Measurements from ENCODE around the gene CLCC1. TPM values are rescaled to one million over a fixed set of nuclear protein-coding genes. Genes with fewer than 3 reads are reported as not detected.

The CLCC1 gene
- total RNA-seq, 6 donors from 2014 or later: 16.1 to 31.3 (median 25.8) TPM

DNA sequence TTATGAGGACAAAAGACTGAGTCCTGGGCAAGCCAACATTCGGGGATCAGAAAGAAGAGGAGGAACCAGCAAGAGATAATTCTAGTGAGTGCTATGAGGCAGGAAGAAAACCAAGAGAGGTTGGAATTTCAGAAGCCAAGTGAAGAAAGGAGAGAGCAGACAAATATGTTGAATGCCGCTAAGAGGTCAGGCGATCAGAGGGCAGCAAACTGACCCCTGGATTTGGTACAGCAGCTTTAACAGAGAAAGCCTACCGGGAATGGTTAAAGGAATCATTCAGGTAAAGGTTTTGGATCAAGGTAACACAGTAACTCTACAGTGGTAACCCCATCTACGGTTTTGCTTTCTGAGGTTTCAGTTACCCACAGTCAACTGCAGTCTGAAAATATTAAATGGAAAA lies 5.4 kb downstream of the CLCC1 start:
- H3K27ac ChIP-seq: no peak overlapping the region
- no peaks in the 10 kb centered on the region for H3K27me3 ChIP-seq
- no peak for DNase-seq
- peaks cover 17 to 37% (median 19%) of the 10 kb centered on the region in 4 donors for H3K4me1 ChIP-seq
- 92 to 94% methylated on average over 5 of the region's 5 CpGs for WGBS, 2 donors
- H3K36me3 ChIP-seq: peaks cover 0 to 15% (median 4%) of the 10 kb centered on the region in 4 donors
- H3K4me3 ChIP-seq: no peak overlapping the region
- TF ChIP-seq POLR2A (IDR thresholded peaks at IDR 0.05): no peak
- TF ChIP-seq POLR2AphosphoS5 (IDR thresholded peaks at IDR 0.05): no peak
- TF ChIP-seq CTCF (IDR thresholded peaks at IDR 0.05): no peak
- no peak for TF ChIP-seq EP300 (IDR thresholded peaks at IDR 0.05)
- ATAC-seq (ENCODE audit: low FRiP score in 2 of 2): no peak
- H3K9me3 ChIP-seq: no peaks in the 10 kb centered on the region

DNA sequence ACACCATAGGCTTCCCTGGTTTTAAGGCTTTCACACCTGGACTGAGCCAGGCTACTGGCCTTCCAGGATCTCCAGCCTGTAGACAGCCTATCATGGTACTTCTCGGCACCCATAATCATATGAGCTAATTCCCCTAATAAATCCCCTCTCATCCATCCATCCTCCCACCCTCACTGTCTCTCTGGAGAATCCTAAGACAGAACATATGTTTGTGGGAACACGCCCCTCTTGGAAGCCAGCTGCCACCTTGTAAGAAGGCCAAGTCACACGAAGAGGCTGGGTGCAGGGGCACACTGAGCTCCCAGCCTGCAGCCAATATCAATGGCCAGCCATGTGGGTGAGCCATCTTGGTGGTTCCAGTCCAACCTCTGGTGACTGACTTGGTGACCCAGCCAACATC lies 7.4 kb downstream of the CLCC1 start:
- no peak for TF ChIP-seq POLR2AphosphoS5 (IDR thresholded peaks at IDR 0.05)
- no peak for TF ChIP-seq EP300 (IDR thresholded peaks at IDR 0.05)
- no peak for TF ChIP-seq CTCF (IDR thresholded peaks at IDR 0.05)
- no peak for TF ChIP-seq POLR2A (IDR thresholded peaks at IDR 0.05)
- Histone ChIP-seq H3K27me3 (no peaks in the 10 kb centered on the region), H3K9me3 (no peaks in the 10 kb centered on the region), H3K27ac (no peak overlapping the region), H3K36me3 (peaks cover 0 to 15% (median 4%) of the 10 kb centered on the region in 4 donors), H3K4me3 (no peak overlapping the region), H3K4me1 (peaks cover 6 to 19% (median 8%) of the 10 kb centered on the region in 4 donors)
- DNase-seq: no peak
- ATAC-seq (ENCODE audit: low FRiP score in 2 of 2): no peak
- 96 to 99% methylated on average over 2 to 3 of the region's 3 CpGs for WGBS, 2 donors

GRCh38 chr1:108955111-108955510 lies 8.2 kb downstream of the CLCC1 start:
- Histone ChIP-seq H3K27me3 (no peaks in the 10 kb centered on the region), H3K27ac (no peak overlapping the region), H3K4me3 (no peak overlapping the region), H3K4me1 (peaks cover 6 to 11% (median 8%) of the 10 kb centered on the region in 4 donors), H3K36me3 (peaks cover 0 to 10% (median 4%) of the 10 kb centered on the region in 4 donors), H3K9me3 (no peaks in the 10 kb centered on the region)
- ATAC-seq (ENCODE audit: low FRiP score in 2 of 2) (no peak), DNase-seq (no peak)
- whole genome bisulfite sequencing, 2 donors: 89 to 97% methylated on average over 3 of the region's 3 CpGs
- TF ChIP-seq POLR2A (IDR thresholded peaks at IDR 0.05): no peak
- no peak for TF ChIP-seq CTCF (IDR thresholded peaks at IDR 0.05)
- TF ChIP-seq POLR2AphosphoS5 (IDR thresholded peaks at IDR 0.05): no peak
- no peak for TF ChIP-seq EP300 (IDR thresholded peaks at IDR 0.05)

DNA sequence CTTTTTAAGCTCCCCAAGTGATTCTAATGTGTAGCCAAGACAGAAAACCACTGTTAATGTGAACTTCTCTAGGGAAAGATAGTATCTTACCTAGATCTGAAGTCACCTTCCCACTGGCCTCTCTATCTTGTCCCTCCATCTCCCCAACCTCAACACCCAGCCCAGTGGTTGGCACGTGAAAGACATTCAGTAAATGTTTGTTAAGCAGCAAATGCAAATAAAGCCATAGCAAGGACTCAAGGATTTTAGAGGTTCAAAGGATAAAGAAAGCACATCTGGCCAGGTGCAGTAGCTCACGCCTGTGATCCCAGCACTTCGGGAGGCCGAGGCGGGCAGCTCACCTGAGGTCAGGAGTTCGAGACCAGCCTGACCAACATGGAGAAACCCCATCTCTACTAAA lies 9.8 kb downstream of the CLCC1 start:
- ATAC-seq (ENCODE audit: low FRiP score in 2 of 2) (no peak), DNase-seq (no peak)
- TF ChIP-seq EP300 (IDR thresholded peaks at IDR 0.05) (no peak), CTCF (IDR thresholded peaks at IDR 0.05) (no peak), POLR2AphosphoS5 (IDR thresholded peaks at IDR 0.05) (no peak), POLR2A (IDR thresholded peaks at IDR 0.05) (no peak)
- H3K27ac ChIP-seq: no peak overlapping the region
- H3K27me3 ChIP-seq: no peaks in the 10 kb centered on the region
- WGBS, 2 donors: 88 to 89% methylated on average over 6 of the region's 6 CpGs
- H3K4me1 ChIP-seq: peaks cover 8 to 12% (median 10%) of the 10 kb centered on the region in 4 donors
- H3K4me3 ChIP-seq: no peak overlapping the region
- peaks cover 0 to 9% (median 2%) of the 10 kb centered on the region in 4 donors for H3K36me3 ChIP-seq
- no peaks in the 10 kb centered on the region for H3K9me3 ChIP-seq

DNA sequence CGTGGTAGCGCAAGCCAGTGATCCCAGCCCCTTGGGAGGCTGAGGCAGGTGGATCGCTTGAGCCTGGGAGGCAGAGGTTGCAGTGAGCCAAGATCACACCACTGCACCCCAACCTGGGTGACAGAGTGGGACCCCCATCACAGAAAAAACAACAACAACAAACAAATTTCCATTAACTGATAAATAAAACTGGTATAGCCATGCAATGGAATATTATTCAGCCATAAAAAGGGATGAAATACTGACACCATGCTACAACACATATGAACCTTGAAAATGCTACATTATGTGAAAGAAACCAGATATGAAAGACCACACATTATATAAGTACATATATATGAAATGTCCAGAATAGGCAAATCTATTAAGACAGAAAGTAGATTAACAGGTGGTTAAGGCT lies 12.0 kb downstream of the CLCC1 start:
- WGBS, 2 donors: 97 to 100% methylated on average over 3 of the region's 3 CpGs
- no peak overlapping the region for H3K4me3 ChIP-seq
- no peaks in the 10 kb centered on the region for H3K9me3 ChIP-seq
- peaks cover 8 to 13% (median 11%) of the 10 kb centered on the region in 4 donors for H3K4me1 ChIP-seq
- TF ChIP-seq POLR2A (IDR thresholded peaks at IDR 0.05) (no peak), CTCF (IDR thresholded peaks at IDR 0.05) (no peak), POLR2AphosphoS5 (IDR thresholded peaks at IDR 0.05) (no peak), EP300 (IDR thresholded peaks at IDR 0.05) (no peak)
- no peak overlapping the region for H3K27ac ChIP-seq
- DNase-seq (no peak), ATAC-seq (ENCODE audit: low FRiP score in 2 of 2) (no peak)
- H3K36me3 ChIP-seq: peaks cover 2 to 13% (median 7%) of the 10 kb centered on the region in 4 donors
- no peaks in the 10 kb centered on the region for H3K27me3 ChIP-seq

Measured in upper lobe of left lung (tissue), 6 donors.